ENCODE measurements around the gene ZNF581.

GRCh38 chr19:55594996-55595545 is 48.4 kb upstream of the ZNF581 start:
- TF ChIP-seq CTCF (IDR thresholded peaks at IDR 0.05 in 4 of 5, conservative IDR thresholded peaks at IDR 0.05 in 1 of 5) (no peak), POLR2A (IDR thresholded peaks at IDR 0.05) (no peak)

All from gastrocnemius medialis (tissue), 4 donors.